HG03457 (cell line): Measurements from ENCODE around the gene CNNM4.
"Not testable (repeated sequence)": the region's sequence is repeated elsewhere in the genome, so short reads cannot be mapped to it uniquely, and the experiment has no call there.

ENCODE experiments used
- ATAC-seq: cut with Tn5 transposase; IDR thresholded peaks from one replicate; pipeline ENCODE4 v1.9.1; 2021; ENCODE audit warnings: moderate number of reproducible peaks; ENCODE audit not compliant: unreplicated experiment

CNNM4 gene

GRCh38 chr2:96792772-96793749 is 32.4 kb downstream of the CNNM4 start:
- ATAC-seq, result no peak

DNA sequence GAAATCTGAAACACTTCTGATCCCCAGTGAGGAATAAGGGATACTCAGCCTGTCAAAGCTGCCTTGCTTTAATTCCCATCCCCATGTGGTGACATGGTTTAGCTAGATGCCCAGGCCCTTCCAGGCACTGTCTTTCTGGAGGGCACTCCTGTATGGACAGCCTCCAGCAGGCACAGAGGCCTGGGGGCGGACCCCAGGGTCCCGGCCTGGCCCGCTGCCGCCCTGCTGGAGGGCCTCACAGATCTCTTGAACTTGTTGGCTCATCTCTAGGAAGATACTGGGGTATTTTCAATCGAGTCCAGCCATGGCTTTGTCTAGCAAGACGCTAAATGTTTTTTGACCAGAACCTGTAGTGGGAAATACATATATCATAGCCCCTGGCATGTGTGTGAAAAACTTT is 34.4 kb downstream of the CNNM4 start:
- ATAC-seq, result no peak

GRCh38 chr2:96796497-96796896 is 35.8 kb downstream of the CNNM4 start:
- not testable (repeated sequence) for ATAC-seq

GRCh38 chr2:96797066-96797625 is 36.4 kb downstream of the CNNM4 start:
- no peak for ATAC-seq

GRCh38 chr2:96798733-96799622 is 38.3 kb downstream of the CNNM4 start:
- no peak for ATAC-seq

- ATAC-seq, result no peak
These were observed 38.9 kb downstream of the CNNM4 start for GRCh38 chr2:96799623-96799935.

GRCh38 chr2:96800061-96801004 is 39.6 kb downstream of the CNNM4 start:
- ATAC-seq, result no peak

DNA sequence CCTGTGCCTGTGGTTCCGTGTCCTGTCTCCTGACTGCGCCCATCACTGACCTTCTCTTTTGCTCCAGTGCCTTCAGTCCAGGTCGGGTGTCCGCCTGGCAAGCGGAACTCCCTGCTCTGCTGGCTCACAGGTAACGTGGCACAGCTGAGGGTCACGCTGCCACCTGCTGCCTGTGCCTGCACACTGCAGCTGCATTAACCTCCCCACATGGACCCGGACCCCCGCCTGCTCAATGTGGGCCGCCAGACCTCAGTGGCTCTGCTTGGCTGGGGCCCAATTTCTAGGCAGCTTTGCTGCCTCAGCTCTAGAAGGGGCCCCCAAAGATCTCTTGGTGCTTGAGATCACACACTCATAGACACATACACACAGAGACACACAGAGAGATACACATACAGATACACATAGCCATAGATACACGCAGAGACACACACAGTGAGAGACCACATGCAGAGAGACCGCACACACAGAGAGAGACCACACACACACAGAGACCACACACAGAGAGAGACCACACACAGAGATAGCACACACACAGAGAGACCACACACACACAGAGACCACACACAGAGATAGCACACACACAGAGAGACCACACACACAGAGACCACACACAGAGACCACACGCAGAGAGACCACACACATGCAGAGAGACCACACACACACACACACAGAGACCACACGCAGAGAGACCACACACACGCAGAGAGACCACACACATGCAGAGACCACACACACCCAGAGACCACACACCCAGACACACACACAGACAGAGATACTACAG is 40.5 kb downstream of the CNNM4 start:
- no peak for ATAC-seq

- no peak for ATAC-seq
These were observed 41.3 kb downstream of the CNNM4 start for GRCh38 chr2:96801786-96802595.

GRCh38 chr2:96802721-96803120 is 42.0 kb downstream of the CNNM4 start:
- no peak for ATAC-seq

DNA sequence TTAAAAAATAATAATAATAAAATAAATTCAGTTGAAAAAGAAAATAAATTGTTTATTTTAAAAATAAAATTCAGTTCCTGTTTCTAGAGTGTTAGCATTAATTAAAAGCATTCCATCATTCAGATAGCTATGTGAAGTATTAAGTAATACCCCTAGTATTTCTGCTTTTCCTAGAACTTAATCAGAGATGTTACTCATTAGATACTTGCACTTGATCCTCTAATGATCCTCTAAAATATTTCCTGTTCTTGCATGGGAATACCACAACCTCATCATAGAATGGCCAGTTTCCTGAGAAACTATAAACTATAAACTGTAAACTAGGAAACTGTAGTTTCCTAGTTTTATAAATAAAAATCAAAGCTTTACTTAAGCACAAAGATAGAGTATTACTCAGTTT is 44.3 kb downstream of the CNNM4 start:
- no peak for ATAC-seq

GRCh38 chr2:96805946-96806345 is 45.2 kb downstream of the CNNM4 start:
- not testable (repeated sequence) for ATAC-seq

DNA sequence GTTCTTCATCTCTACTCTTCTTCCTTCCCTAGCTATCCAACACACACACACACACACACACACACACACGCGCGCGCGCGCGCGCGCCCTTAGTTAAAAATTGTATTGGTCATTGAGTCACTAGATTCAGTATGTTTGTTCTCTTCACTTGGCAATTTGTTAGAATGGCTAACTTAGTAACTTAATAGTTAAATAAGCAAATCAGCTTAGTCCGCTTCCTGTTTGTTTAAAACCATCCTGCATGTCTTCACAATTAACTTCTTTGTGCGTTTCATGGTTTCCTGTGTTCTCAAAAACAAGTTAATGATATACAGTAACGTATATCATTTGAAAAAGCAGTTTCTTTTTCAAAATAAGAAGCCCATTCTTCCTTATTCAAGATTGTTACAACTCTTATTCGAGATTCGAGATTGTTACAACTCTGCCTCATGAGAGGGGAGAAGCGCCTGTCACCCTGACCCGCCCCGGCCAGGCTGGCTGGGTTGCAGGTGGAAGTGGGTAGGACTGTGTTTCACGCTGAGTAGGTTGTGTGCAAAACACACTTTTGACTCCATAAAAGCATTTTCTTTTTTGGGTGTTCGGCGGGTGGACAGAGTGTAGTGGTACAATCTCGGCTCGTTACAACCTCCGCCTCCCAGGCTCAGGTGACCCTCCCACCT is 45.9 kb downstream of the CNNM4 start:
- no peak for ATAC-seq

- no peak for ATAC-seq
These were observed 46.4 kb downstream of the CNNM4 start for GRCh38 chr2:96807127-96807471.

- ATAC-seq, result no peak
These were observed 47.6 kb downstream of the CNNM4 start for GRCh38 chr2:96808176-96808837.

GRCh38 chr2:96809216-96809882 is 48.6 kb downstream of the CNNM4 start:
- ATAC-seq, result no peak
